GM08714 (cell line): ENCODE measurements around the gene IPP.
"Not testable (repeated sequence)": the region's sequence is repeated elsewhere in the genome, so short reads cannot be mapped to it uniquely, and the experiment has no call there.

Source experiments
- H3K4me3 ChIP-seq: fragments of 200-500 bp; sonication (Bioruptor generic); 2 replicates; pipeline ENCODE4 v1.5.1; 2014; ENCODE audit warnings: mild to moderate bottlenecking, low read length, inconsistent platforms
- ZNF274 ChIP-seq: IDR thresholded peaks from 2 replicates; pipeline ENCODE4 v1.6.1; 2012; ENCODE audit warnings: mild to moderate bottlenecking, low read depth, low read length

The IPP gene

GRCh38 chr1:45682942-45683341 lies 67.5 kb downstream of the IPP start:
- no peak for TF ChIP-seq ZNF274

GRCh38 chr1:45679123-45679522 lies 71.3 kb downstream of the IPP start:
- H3K4me3 ChIP-seq, result no peak overlapping the region
- no peak for TF ChIP-seq ZNF274

More at GRCh38 chr1:45682942-45683341, 67.5 kb downstream of the IPP start:
- H3K4me3 ChIP-seq, result no peak overlapping the region

GRCh38 chr1:45678489-45678888 lies 72.0 kb downstream of the IPP start:
- TF ChIP-seq ZNF274, result no peak
- no peak overlapping the region for H3K4me3 ChIP-seq

GRCh38 chr1:45677751-45678245 lies 72.7 kb downstream of the IPP start:
- no peak overlapping the region for H3K4me3 ChIP-seq
- no peak for TF ChIP-seq ZNF274

GRCh38 chr1:45676553-45676952 lies 73.9 kb downstream of the IPP start:
- H3K4me3 ChIP-seq, result not testable (repeated sequence)

GRCh38 chr1:45674478-45674877 lies 76.0 kb downstream of the IPP start:
- H3K4me3 ChIP-seq, result no peak overlapping the region

DNA sequence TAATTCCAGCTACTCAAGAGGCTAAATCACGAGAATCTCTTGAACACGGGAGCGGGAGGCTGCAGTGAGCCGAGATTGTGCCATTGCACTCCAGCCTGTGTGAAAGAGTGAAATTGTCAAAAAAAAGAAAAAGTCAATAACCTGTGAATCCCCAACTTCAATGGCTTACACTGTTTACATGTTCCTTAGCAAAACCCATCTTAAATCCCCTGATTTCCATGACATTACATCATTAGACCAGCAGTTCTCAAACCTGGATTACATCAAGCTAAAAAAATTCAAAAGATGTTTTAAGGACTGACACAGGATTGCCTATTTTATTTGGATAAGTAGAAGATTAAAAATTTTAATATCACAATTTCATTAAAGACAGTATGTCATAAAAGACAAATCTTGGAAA lies 76.5 kb downstream of the IPP start:
- TF ChIP-seq ZNF274, result no peak
- no peak overlapping the region for H3K4me3 ChIP-seq

More at GRCh38 chr1:45674478-45674877, 76.0 kb downstream of the IPP start:
- TF ChIP-seq ZNF274, result no peak

GRCh38 chr1:45669859-45670655 lies 80.4 kb downstream of the IPP start:
- TF ChIP-seq ZNF274, result no peak
- no peak overlapping the region for H3K4me3 ChIP-seq

DNA sequence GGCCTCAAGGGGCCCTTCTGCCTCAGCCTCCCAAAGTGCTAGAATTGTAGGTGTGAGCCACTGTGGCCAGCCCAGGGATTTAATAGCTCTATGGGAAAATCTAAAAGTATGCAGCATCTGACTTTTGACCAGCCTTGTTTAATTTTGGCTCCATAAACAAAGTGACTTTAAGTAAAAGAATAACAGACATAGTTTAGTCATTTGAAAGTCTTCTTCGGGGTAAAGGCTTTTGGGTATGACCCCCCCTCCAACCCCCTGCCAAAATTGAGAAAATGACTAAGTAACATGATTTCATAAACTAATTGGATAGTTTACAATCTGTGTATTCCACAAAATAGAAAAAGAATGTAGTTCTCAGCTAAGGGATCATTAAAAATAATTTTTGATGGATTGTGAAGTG lies 81.1 kb downstream of the IPP start:
- no peak overlapping the region for H3K4me3 ChIP-seq
- no peak for TF ChIP-seq ZNF274

- no peak for TF ChIP-seq ZNF274
Measured at GRCh38 chr1:45668526-45668925, 81.9 kb downstream of the IPP start.

GRCh38 chr1:45667321-45668111 lies 82.9 kb downstream of the IPP start:
- TF ChIP-seq ZNF274, result no peak
- H3K4me3 ChIP-seq, result no peak overlapping the region

More at GRCh38 chr1:45668526-45668925, 81.9 kb downstream of the IPP start:
- no peak overlapping the region for H3K4me3 ChIP-seq

DNA sequence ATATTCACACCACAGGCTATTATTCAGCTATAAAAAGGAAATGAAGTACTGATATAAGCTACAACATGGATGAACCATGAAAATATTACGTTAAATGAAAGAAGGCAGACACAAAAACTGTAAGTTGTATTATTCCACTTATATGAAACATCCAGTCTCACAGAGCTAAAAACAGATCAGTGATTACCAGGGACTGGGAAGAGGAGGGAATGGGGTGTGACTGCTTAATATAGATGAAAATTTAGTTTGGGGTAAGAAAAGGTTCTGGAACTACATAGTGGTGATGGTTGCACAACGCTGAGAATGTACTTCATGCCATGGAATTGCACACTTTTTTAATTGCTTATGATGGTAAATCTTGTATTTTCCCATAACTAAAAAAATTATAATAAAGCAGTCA lies 83.6 kb downstream of the IPP start:
- no peak for TF ChIP-seq ZNF274
- no peak overlapping the region for H3K4me3 ChIP-seq

GRCh38 chr1:45660336-45660735 lies 90.1 kb downstream of the IPP start:
- no peak for TF ChIP-seq ZNF274
- H3K4me3 ChIP-seq, result no peak overlapping the region

DNA sequence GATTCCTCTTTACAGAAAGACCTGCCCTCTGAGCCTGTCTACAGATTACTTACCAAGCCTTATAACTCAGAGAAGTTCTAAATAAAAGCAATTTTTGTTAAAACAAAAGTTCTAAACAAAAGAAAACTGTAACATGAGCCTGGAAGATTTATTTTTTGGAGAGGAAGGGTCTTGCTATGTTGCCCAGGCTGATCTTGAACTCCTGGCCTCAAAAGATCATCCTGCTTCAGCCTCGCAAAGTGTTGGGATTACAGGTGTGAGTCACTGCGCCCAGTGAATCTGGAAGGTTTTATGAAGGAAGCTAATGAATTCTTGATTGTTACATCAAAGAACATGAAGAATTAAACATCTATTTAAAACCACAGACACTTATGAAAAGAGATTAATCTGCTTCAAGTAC lies 91.2 kb downstream of the IPP start:
- no peak for TF ChIP-seq ZNF274
- no peak overlapping the region for H3K4me3 ChIP-seq

DNA sequence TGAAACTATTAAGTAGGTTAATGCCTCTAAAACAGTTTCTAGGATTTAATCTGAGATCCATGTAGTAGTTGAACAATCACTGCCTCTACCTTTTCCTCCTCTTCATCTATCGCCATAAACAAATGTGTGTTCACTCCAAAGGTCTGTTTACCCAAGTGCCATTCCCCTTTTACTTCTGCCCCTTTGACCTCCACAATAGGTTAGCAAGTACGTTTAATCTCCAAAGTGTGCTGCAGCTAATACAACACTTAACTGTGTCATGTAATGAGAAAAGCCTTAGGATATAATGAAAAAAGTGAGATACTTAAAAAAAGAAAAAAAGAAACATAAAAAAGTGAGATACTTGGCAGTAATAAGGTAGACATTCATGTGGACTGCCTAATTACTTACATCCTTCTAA lies 92.3 kb downstream of the IPP start:
- TF ChIP-seq ZNF274, result no peak
- H3K4me3 ChIP-seq, result no peak overlapping the region
